ENCODE data around the gene MLPH.

The MLPH gene, protein sequence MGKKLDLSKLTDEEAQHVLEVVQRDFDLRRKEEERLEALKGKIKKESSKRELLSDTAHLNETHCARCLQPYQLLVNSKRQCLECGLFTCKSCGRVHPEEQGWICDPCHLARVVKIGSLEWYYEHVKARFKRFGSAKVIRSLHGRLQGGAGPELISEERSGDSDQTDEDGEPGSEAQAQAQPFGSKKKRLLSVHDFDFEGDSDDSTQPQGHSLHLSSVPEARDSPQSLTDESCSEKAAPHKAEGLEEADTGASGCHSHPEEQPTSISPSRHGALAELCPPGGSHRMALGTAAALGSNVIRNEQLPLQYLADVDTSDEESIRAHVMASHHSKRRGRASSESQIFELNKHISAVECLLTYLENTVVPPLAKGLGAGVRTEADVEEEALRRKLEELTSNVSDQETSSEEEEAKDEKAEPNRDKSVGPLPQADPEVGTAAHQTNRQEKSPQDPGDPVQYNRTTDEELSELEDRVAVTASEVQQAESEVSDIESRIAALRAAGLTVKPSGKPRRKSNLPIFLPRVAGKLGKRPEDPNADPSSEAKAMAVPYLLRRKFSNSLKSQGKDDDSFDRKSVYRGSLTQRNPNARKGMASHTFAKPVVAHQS

DNA sequence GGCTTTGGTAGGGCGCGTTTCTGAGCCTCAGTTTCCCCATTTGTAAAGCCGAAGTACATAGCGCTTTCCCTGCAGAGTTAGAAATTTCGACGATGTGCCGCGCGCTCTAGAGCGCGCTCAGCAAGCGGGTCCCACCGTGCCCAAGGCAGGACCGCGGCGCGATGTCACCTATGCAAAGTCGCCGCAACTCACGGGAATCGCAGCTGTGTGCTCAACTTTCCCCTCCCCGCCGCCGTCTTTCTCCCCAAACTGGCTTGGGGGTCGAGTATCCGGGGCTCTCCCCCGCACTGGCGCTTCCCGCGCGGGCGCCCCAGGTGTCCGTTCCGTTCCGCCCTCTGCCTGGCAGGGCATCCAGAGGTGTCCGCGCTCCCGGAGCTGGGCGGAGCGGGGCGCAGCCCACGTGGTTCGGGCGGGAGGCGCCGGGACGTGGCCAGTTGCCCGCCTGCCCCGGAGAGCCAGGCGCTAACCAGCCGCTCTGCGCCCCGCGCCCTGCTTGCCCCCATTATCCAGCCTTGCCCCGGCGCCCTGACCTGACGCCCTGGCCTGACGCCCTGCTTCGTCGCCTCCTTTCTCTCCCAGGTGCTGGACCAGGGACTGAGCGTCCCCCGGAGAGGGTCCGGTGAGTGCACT is at the start of gene MLPH:
MLPH (plus strand) TSS at position 433 of the 630 bp plus-strand sequence. CDS start 6,176 bp downstream, outside the sequence.
- DNase-seq: no peak

DNA sequence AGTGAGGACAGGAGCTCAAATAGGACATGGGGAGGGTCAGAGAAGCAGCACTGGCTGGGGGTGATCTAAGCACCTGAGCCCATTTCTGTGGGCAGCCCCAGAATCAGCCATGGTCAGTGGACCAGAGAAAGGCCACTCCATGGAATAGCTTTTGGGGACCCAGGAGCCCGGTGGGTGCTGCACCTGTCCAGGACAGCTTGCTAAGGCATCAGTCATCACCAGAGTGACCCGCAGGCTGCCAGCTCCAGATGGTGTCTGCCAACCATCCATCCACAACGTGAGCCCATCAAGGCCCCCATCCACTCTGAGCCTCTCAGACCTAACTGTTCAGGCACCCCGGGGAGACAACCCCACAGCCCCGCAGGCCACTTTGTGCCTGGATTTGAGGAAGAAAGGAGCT is 49.5 kb upstream of the MLPH start:
- no peak for DNase-seq

DNA sequence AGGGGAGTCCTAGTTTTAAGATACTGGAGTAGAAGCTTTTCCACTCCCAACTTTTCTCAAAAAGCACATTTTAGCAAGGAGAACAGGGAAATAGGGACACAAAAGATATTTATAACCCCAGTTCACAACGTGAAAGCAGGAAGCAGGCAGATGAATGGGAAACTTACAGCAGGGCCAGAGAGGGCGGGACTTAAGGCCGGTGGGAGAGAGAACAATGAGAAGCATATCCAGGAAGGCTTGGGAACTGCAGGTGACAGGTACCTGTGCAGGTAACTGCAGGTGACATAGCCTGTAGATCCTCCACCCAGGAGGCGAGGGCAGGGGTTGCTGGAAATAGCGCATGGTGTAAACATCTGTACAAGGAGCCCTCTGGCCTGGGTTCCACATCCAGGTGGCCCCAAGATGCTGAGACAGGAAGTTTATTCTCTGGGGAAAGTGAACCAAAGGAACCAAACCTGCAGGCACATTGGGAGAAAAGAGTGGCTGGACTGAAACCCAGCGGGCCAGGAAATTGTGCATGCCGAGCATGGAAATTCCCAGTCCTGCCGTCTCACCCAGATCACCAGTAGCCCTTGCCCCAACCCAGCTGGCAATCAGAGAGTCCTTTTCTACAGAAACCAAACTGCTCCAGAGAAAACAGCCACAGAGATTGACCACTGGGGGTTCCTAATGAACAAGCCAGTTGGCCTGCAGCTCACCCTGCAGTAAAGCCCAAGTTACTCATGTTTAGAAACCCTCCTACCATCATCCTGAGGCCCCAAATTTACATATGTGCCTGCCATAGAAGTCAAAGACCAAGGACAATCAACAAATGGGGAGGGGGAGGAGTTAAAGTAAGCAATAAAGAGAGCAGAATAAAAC is 48.7 kb upstream of the MLPH start:
- no peak for DNase-seq

DNA sequence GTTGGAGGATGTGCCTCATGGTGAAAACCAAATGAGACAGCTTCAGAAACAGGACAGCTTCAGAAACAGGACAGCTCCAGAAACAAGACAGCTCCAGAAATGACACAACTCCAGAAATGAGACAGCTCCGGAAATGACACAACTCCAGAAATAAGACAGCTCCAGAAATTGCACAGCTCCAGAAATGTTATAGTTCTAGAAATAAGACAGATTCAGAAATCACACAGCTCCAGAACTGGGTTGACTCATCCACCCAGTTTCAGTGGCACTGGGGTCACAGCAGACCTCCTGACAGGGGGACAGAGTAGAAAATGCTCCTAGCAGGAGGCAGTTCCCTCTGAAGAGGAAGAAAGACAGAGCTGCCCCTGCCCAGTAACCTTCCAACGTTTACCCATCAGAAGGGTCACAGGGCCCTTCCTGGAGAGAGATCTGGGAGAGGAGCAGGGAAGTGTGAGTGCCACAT is 46.2 kb upstream of the MLPH start:
- no peak for DNase-seq

DNA sequence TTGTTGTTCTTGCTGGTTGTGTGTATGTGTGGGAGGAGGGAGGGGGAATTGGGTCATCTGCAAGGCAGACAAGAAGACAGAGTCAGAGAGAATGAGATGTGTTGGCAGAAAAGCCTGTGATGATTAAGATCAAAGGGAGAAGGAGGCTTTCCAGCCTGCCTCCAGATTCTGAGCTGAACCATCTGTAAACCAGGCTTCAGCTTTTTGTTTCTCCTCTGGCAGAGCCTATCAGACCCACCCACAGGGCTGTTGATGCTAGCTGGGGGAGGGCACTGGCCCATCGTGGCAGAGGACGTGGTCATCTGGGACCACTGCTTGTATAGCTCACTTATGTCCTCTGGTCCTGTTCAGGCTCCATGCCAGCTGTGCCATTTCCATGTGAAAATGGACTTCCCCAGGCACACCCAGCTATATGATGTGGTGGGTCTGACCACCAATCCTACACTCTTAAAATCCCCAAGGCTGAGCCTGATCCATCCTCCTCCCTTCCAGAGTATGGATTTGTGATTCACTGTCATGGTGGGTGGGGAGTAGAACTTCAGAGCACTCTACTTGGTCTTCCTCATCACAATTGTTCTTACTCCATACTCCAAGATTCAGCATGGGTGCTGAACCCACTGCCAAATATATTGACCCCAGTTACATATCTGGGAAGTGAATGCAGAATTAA is 45.3 kb upstream of the MLPH start:
- DNase-seq: no peak

DNA sequence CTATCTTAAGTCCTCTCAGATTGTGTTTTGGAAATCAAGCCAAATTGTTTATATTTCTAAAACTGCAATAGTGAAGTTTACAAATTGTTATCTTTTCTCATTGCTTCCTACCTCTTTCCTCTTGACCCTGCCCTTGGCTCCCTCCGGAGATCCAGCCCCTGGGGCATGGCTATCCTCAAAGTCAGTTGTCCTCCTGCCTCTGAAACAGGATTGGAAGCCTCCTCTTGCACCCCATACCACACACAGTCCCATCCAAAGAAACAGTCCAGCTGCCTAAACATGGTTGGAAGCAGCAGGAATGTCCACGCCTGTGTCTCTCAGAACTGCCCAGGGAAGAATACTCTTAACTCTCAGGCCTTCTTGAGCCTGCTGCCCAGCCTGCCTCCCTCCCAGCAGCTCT is 43.0 kb upstream of the MLPH start:
- no peak for DNase-seq

DNA sequence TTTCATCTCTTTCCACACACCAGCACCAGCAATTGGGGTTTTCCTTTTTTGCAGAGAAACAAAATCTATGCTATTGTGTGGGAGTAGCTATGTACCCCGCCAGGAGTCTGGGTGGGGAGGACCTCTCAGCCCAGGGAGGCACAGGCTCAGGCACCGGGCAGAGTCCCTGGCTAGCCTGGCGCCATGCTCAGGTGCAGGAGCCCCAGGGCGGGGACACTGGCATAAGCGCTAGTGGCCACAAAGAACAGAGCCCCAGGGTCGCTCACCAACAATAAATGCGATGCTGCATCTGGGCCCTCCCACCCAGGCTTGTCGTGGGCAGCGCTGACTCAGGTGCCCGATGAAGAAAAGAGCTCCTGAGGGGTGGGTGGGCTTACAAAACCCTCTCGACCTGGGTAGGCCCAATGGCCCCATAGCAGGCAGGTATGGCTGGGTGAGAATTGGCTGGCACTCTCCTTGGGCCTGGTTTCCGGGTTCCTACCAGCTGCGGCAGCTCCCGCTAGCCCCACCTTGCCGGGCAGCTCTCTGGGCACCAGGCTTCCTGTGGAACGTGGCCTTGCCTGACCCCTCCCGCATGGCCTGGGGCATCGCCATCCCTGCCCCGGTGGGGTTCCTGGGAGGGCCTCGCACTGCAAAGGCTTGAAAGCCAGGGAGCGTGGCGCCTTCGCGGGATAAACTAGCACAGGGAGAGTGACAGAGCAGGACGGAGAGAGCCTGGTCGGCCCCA is 41.3 kb upstream of the MLPH start:
- no peak for DNase-seq

DNA sequence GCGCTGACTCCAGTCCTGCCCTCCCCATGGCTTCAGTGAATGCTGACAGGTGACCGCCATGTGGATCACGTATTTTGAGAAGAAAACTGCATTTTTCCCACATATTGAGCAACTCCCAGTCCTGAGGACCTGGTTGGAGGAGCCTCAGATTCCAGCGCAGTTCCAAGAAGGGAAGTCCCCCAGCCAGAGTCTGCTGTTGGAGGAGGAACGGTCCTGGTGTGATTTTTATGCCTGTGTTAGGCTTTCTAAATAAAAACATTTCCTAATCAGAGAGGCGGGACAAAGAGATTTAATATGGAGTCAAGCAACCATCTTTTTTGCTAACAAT is 40.7 kb upstream of the MLPH start:
- no peak for DNase-seq

DNA sequence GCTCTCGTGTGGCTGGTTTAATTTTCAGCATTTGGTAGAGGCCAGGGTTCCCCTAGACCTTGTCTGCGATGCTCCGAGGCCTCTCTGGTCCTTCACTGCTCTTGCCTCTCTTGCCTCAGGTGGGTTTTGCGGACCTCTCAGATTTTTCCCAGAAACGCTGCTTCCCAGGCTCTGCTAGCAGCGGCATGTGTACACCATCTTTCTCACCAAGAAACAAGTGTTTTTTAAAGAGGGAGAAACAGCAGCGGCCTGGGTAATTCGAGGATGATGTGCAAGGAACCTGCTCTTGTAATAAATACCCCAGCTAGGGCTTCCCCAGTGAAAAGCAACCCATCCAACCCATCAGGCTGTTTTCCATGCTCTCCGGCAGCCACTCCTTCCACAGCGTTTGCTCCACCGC is 39.6 kb upstream of the MLPH start:
- no peak for DNase-seq

DNA sequence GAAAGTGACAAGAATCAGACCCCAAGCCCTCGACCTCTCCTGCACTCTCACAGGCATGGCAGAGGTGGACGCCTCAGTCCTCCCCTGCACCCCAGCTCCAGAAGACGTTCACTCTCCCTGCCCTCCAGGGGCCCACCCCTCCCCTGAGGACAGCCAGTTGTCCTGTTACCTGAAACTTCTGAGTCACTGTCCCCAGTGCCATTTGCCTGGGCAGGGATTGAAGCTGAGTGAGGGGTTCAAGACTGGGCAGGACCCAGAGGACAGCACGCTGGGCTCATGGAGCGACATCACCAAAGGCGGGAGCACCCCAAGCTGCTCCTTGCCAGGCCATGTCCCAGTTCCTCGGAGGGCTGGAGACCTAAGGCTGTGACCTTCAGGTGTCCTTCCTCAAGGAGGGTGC is 38.9 kb upstream of the MLPH start:
- DNase-seq: no peak

DNA sequence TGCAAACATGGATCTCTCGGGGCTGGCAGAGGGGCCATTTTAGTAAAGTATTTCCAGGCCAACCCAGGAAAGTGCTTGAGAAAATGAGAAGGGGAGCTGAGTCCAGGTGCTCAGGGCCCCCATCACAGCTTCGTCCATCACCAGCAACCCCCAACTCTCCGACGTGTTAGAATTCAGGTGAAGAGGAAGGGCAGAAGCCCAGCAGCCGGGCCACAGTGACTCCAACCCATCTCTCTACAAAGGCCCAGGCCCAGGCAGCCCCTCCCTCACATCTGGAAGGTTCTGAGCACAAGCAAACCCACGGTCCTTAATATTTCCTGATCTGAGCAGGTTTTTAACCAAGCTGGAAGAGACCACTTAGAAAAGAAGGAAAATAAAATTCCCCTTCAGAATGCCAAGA is 38.4 kb upstream of the MLPH start:
- DNase-seq: no peak

DNA sequence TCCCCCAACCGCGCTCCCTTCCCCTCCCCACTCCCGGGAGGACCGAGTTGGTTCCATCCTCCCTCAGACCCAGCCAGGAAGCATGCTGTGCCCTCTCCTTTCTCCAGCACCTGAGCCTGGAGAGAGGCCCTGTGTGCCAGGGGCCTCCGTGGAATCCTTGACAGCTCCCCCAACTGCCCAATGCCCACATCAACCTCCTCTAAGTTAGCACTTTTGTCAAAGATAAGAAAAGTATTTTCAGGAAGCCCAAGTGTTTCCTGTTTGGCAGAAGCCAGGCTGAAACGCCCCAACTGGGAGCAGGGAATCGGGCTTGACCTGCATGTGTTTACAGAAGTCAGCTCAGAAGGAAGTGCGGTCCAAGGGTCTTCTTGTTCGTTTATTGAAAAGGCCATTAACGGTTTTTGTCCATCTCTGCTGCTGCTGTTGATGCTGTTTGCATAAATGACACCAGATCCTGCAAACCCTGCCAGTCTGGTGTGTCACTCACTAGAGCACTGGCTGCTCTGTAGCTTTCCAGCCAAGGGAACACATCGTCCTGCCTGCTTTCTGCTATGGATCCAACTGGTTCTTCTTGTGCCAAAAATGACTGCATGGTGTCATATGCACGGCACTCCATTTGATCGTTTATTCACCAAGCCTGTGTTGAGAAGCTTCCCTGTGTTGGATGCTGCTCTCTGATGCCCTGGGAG is 37.7 kb upstream of the MLPH start:
- DNase-seq: peak; percentile 8

DNA sequence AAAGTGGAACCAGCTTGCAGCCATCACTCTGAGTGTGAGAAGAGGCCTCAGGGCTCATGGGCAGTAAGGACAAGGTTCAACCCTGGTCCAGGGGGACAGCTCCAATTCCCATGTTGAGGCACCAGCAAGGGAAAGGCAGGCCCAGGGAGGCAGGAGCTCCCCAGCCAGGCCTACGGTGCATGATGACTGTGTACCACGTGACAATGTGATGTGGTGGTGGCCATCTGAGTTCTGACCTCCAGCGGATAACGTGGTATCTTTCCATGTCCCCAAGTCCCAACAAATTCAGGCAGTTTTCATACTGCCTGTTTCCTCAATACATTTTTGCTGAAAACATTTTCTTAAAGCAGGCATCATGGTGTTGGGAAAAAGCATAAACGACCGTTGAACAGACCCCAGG is 36.9 kb upstream of the MLPH start:
- DNase-seq: no peak

DNA sequence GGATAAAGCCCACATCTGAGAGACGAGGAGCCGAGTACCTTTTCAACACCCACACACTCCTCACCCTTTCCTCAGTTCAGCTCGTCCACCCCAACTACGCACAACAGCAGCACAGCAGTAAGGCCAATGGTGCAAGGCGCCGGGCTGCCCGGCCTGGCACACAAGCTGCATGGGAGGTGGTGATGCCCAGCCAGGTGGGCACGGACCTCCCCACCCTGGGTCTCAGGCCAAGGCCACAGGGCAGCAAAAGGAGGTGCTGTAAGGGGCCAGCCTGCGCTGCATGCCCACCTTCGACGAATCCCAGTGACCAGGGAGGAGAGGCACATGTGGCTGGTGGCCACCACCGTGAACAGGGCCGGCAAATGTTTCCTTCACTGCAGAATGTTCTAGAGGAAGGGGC is 36.5 kb upstream of the MLPH start:
- no peak for DNase-seq

DNA sequence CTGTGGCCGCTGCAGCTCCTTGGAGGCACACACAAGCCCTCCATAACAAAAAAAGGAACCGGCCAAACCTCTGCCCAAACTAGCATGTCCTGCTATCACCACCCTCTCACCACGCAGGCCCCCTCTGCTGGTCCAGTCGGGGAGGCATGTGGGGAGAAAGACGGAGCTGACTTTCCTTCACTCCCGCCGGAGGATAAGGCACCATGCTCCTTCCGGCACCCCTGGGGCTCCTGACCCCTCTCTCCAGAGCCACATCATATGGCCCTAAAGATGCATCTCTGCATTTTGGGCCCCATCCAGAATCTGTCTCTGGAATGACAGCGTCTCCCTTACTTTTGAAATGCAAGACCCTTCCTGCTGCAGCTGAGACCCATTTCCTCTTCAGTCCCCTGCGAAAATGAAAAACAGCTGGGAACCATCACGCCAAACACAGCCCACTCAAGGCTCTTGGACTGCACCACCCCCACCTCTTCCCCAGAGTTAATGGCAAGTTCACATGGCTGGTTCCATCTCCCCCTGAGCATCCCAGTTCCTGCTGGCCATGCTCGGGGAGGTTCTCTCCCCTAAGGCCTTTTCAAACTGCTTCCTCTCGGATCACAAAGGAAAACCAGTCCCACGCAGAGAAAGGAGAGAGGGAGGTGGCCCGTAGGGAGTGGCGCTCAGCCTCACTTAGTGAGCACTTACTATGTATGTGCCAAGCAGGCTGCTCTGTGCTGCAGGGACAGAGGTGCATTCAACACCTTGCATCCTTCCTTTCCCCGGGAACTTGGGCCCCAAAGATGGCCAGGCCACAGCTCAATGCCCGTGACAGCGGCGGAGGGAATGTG is 35.2 kb upstream of the MLPH start:
- DNase-seq: no peak

DNA sequence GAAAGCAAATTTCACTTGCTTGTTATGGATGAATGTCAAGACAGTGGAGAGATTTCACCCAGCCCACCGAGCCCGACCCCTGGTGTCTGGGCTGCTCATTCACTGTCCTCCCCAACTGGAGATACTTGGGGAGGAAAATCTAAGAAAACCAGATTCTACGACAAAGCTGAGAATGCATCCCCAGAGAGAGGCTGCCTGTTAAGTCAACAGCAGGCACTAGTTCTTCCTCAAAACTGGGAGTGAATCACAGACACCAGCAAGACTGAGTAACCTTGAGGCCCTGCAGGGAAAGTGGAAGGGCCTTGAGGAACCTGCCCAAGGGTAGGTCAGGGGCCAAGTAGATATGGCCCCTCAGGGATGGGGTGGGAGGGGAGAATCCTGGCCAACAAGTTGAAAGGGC is 34.2 kb upstream of the MLPH start:
- DNase-seq: no peak

DNA sequence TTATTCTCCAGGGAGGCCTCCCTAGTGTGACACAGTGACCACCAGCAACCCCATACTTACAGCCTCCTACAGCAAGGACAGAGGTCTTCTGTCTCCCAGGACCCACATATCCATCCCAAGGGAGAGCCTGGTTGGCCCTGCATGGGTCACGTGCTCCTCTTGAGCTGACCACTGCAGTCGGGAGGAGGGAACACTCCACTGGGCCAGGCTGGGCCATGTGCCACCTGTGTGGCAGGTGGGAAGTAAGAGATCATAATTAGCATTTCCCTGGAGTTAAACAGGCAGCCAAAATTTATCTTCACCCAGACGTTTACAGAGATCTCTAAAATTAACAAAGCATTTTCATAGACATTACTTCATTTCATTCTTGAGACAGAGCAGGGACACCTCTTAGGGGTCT is 33.4 kb upstream of the MLPH start:
- DNase-seq: no peak

DNA sequence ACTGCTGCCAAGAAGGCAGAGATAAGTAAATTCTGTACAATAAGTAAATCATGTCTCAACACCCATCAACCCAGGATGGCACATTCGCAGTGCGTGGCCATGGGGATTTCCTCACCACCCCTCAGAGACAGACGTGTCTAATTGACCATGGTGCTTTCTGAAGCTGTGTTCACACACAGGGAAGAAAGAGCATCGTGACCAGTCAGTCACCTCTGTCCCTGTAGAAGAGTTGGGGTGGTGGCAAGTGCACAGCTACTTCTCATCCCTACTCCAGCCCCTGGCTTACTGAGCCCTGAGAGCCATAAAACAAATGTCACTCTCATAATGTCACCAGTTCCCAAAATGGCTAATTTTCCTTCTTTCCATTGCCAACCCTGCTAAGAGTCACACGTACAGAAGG is 31.3 kb upstream of the MLPH start:
- DNase-seq: no peak

DNA sequence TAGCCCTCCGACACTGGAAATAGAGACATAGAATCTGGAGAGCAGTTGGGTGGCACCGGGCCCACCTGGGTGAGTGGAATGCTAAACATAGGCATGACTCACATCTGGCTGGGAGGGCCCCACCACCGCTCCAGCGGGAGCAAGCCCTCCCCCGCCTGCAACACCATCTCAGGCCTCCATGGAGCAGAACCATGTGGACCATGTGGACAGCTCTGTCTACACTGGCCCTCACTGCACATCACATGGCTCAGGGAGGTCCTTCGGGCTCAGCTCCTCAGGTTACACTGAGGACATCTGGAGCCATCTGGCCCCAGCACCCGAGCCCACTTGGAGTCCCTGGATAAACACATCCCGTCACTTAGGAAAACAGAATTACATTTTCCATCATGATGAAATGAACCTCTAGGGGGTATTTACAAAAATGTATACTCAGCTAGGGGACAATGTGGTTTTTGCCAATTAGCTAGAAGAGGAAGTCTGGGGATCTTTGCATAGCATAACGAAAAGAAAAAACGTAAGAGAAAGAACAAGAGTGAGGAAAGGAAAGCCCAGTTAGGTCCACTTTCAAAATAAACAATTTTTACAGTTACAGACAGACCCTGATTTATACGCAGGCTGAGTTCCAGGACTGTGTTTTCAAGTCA is 30.7 kb upstream of the MLPH start:
- no peak for DNase-seq

DNA sequence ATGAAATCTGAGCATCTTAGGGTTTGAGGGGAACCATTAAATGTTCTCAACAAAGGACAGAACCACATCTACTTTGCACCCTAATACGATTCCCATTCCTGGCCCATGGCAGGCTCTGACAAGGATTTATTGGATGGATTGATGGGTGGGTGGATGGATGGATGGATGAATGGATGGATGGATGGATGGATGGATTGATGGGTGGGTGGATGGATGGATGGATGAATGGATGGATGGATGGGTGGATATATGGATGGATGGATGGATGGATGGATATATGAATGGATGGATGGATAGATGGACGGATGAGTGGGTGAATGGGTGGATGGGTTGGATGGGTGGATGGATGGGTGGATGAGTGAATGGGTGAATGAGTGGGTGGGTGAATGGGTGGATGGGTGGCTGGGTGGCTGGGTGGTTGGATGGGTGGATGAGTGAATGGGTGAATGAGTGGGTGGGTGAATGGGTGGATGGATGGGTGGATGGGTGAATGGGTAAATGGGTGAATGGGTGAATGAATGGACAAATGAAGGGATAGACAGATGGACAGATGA is 29.6 kb upstream of the MLPH start:
- DNase-seq: no peak
